Left lobe of liver (tissue), 2 donors: ENCODE measurements around the gene UPB1. TPM values are rescaled to one million over a fixed set of nuclear protein-coding genes. Genes with fewer than 3 reads are reported as not detected.
"Not testable (repeated sequence)": the region's sequence is repeated elsewhere in the genome, so short reads cannot be mapped to it uniquely, and the experiment has no call there.

Experiments used
- ATAC-seq: fragments of 200-7000 bp; cut with Tn5 transposase; one replicate; pipeline ENCODE4 v1.9.1; 2020; ENCODE audit warnings: mild to moderate bottlenecking, moderate library complexity
- DNase-seq: peaks from one replicate; pipeline ENCODE4 v3.0.0-alpha.2; 2020; ENCODE audit warnings: low spot score
- total RNA-seq: library from RNA; stranded (reverse); gene quantifications from one replicate; pipeline ENCODE4 v1.2.1, GENCODE V29; 2021
- donor health status: DM: no; HTN: no; CAD: no; lungs with moderate emphysema.
- donor health status: DM: no; HTN: yes; CAD: no.

The UPB1 gene
- total RNA-seq, 1 donor from 2014 or later: 184 TPM

- ATAC-seq (peak; percentile 83), DNase-seq (peak; percentile 88)
These were observed 30.4 kb downstream of the UPB1 start for GRCh38 chr22:24525416-24526037.

DNA sequence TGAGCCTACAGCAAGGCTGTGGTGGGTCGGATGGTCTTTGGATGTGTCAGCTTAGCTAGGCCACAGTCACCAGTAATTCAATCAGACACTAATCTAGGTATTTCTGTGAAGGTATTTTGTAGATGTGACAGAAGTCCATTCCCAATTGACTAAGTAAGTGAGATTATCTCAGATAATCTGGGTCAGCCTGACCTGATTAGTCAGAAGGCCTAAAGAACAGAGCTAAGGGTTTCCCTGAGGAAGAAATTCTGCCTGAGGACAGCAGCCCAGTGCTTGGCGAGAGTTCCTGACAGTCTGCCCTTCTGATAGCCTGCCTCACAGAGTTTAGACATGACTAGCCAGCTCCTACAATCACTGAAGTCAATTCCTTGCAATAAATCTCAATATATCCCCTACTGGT is 31.1 kb downstream of the UPB1 start:
- DNase-seq: no peak
- ATAC-seq: no peak

DNA sequence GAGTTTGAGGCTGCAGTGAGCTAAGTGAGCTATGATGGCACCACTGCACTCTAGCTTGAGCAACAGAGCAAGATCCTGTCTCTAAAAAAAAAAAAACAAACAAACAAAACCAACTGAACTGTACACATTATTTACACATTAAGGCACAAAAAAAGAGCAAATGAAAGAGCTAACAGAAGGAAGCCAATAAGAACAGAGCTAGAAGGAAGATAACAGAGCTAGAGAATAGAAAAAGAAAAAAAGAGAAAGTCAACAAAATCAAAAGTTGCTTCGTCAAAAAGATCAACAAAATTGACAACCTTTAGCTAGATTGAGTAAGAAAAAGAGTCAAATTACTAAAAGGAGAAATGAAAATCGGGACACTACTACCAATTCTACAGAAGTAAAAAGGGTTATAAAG is 34.8 kb downstream of the UPB1 start:
- ATAC-seq: no peak
- DNase-seq: no peak

DNA sequence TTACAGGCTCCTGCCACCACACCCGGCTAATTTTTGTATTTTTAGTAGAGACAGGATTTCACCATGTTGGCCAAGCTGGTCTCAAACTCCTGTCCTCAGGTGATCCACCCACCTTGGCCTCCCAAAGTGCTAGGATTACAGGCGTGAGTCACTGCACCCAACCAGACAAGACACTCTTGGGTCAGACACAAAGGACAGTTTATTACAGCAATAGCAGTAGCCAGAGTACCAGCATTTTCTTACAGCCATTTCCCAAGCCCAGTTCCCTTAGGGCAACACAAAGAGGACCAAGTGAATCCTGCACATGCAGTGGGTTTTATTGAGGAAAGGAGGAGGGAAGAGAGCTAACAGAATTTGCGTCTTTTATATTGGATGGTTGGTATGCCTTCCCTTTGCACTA is 35.8 kb downstream of the UPB1 start:
- not testable (repeated sequence) for DNase-seq, ATAC-seq

- DNase-seq (no peak), ATAC-seq (peak; percentile 42)
These were observed 36.9 kb downstream of the UPB1 start for GRCh38 chr22:24532075-24532474.

GRCh38 chr22:24535348-24535747 is 40.2 kb downstream of the UPB1 start:
- DNase-seq (no peak), ATAC-seq (peak; percentile 0)

- ATAC-seq: peak; percentile 43
- peak; percentile 71 for DNase-seq
These were observed 41.0 kb downstream of the UPB1 start for GRCh38 chr22:24536089-24536488.

DNA sequence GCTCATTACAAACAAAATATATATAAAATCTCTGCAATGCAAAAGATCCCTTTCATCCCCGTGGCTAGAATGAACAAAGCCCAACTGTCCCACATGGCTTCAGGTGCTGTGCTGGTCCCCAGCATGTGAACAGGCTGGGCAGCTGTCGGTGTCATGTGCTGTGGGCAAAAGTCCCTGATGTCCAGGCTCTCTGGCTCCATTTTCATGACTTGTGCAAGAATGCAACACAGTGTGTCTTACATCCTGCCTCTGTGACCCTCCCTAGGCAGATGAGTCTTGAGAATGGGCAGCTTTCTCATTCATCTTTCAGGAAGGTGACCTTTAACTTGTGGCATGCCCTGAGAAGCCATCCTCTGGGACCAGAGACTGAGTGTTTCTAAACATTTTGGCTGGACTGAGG is 45.3 kb downstream of the UPB1 start:
- peak; percentile 1 for ATAC-seq
- DNase-seq: peak; percentile 66

DNA sequence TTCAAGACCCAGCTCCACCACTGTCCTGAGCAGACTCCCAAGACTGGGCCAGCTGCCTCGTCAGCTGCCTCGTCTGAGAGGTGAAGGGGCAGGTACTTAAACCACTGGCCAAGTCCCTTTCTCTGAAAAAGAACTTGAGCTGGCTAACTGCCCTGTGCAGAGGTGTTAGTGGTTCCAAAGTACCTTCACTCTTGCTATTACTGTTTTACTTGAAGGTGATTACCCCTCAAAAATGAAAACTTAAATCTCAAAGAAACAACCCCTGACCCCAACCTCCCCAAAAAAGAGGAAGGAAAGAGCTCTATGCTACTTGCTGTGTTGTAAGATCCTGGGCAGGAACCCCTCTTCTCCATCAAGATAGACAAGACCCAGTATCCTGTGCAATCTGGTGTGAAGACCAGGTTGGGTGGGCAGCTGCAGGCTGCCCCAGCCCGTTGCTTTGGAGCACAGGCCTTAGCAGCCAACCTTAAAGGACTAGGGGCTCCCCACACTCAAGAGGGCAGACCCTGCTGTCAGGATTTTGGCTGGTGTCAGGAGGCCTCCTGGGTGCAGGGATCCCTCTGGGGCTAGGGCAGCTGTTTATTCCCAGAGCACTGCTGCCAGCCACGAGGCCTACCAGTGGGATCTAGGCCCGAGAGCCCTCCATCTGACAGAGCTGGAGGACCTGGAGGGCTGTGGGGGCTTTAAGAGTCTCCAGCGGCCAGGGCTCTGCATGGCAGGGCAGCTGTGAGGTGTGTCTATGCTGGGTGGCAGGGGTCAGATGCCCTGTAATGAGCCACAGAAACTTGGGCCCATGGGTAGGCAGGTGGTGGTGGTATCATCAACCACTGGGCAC is 46.8 kb downstream of the UPB1 start:
- peak; percentile 5 for ATAC-seq
- peak; percentile 63 for DNase-seq

GRCh38 chr22:24542641-24543040 is 47.5 kb downstream of the UPB1 start:
- ATAC-seq (peak; percentile 46), DNase-seq (peak; percentile 88)

DNA sequence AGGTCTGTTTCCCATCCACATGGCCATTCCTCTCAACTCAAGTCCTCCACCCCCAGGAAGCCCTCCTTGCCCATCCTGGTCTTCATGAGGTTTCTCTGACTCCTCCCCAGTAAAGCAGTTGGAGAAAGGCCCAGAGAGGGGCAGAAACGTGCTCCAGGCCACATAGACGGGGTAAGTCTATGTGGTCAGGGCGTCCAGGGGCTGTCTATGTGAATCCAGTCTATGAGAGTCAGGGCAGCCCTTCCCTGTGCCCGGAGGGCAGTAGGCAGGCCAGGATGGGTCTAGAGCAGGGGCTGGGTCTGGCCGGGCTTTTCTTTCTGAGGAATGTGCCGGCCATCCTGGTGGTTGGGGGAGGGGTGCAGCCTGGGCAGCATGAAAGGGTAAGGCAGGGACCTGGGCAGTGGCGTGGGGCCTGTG is 48.1 kb downstream of the UPB1 start:
- ATAC-seq (peak; percentile 20), DNase-seq (peak; percentile 70)

- peak; percentile 84 for DNase-seq
These were observed 48.6 kb downstream of the UPB1 start for GRCh38 chr22:24543679-24544243.

GRCh38 chr22:24548812-24549211 is 53.7 kb downstream of the UPB1 start:
- DNase-seq: no peak
- no peak for ATAC-seq

More at GRCh38 chr22:24543679-24544243, 48.6 kb downstream of the UPB1 start:
- peak; percentile 27 for ATAC-seq

GRCh38 chr22:24550028-24550901 is 55.1 kb downstream of the UPB1 start:
- peak; percentile 62 for ATAC-seq

DNA sequence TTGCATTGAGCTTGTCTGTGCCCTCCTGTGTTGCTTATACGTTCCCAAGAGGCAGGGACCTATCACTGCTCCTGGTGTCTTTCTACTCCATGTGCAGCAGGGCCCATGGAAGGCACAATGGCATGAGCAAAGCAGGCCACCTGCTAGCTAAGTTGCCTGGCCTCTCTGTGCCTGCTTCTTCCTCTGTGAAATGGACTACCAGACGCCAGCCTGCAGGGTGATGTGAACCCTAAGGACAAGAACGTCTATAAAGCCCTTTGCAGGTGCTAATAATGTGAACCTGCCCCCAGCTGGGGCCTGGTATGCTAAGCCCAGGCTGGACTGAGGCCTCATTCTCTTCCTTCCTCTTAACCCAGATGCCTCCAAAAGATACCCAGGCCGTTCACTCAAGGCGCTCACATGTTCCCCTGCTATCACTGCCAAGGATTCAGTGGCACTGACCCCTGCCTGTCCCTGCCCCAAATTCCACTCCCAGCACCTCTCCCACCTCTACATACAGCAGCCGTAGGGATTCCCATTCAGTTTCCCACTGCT is 55.8 kb downstream of the UPB1 start:
- DNase-seq: no peak
- no peak for ATAC-seq

More at GRCh38 chr22:24550028-24550901, 55.1 kb downstream of the UPB1 start:
- peak; percentile 95 for DNase-seq

DNA sequence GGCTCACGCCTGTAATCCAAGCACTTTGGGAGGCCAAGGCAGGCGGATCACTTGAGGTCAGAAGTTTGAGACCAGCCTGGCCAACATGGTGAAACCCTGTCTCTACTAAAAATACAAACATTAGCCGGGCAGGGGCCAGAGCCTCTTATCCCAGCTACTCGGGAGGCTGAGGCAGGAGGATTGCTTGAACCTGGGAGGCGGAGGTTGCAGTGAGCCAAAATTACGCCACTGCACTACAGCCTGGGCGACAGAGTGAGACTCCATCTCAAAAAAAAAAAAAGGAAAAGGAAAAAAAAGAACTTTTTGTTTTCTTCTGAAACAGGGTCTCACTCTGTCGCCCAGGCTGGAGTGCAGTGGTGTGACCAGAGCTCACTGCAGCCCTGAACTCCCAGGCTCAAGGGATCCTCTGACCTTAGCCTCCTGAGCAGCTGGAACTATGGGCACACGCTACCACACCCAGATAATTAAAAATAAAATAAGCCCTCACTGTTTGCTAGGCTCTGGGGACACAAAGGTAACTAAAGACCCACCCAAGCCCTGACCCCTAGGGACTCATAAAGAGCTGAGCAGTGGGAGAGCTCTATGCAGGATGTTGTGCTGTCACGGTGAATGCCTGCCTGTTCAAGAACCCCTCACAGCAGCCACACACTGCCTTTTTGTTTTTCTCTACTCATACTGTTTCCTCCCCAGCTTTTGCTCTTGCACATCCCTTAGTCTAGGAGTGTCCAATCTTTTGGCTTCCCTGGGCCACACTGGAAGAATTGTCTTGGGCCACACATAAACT is 57.6 kb downstream of the UPB1 start:
- not testable (repeated sequence) for ATAC-seq, DNase-seq

- ATAC-seq: peak; percentile 1
- peak; percentile 73 for DNase-seq
These were observed 58.6 kb downstream of the UPB1 start for GRCh38 chr22:24553597-24554312.

DNA sequence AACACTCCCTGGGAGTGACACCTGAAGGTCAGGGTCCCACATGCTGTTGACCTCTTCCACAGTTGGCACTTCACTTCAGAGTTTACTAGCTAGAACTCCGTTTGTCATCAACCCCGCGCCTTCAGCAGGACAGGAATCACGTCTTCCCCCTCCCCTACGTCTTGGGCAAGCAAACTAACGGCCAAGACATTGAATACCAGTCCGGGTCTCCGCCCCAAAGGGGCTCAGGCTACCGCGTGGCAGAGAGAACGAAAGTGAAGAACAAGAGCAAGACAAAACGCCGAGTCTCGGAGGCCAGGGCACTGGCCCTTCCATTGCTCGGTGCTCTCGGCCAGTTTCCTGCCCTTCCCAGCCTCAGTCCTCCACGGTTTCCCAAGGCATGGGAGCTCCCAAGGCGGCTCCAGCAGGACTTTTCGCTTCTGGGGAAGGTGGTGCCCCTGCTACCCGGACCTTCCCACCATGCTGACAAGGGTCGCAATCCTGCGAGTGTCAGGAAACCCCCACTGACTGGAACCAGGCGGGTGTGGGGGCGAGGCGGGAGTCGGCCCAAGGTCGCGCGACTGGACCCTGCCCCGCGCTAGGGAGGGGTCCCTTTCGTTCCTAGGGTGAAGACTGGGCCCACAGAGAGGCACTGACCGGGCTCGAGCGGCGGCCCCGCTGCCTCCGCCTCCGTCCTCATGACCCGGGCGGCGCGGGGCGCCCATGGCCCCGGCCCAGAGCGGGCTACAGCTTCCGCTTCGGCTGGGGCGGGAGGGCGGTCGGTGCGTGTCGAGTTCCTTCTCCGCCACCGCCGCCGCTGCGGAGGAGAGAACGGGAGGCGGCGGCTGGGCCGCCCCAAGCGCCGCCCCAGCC is 59.4 kb downstream of the UPB1 start, which contains the start of gene GUCD1:
Gene GUCD1, minus strand, starts transcription at position 826 of the 852 bp plus-strand sequence. Its CDS starts 147 bp downstream, at position 679.
- ATAC-seq (peak; percentile 10), DNase-seq (peak; percentile 69)
